GM23338 (cell line): ENCODE measurements around the gene GTPBP4. TPM values are rescaled to one million over a fixed set of nuclear protein-coding genes. Genes with fewer than 3 reads are reported as not detected.

Source experiments
- ATAC-seq: fragments of 200-7000 bp; cut with Tn5 transposase; 3 replicates; pipeline ENCODE4 v1.9.1; 2020
- DNase-seq: peaks from one replicate; pipeline ENCODE4 v3.0.0-alpha.2; 2015; ENCODE audit warnings: low spot score
- H2AFZ ChIP-seq: fragments of 200-600 bp; sonication (generic); 2 replicates; pipeline ENCODE4 v1.8.0; 2016; ENCODE audit warnings: antibody characterized with exemption, mild to moderate bottlenecking, moderate library complexity
- H3F3A ChIP-seq: fragments of 200-600 bp; sonication (generic); replicated peaks from 2 replicates; pipeline ENCODE4 v1.8.0; 2017; ENCODE audit warnings: antibody characterized with exemption, mixed run types, low read depth
- H3K27ac ChIP-seq: fragments of 200-600 bp; sonication (generic); 2 replicates; pipeline ENCODE4 v1.6.1; 2016; ENCODE audit warnings: low read depth
- H3K27me3 ChIP-seq: fragments of 200-600 bp; sonication (generic); 2 replicates; pipeline ENCODE4 v1.8.0; 2016; ENCODE audit warnings: mild to moderate bottlenecking, mixed run types, moderate library complexity; ENCODE audit not compliant: insufficient read depth
- H3K36me3 ChIP-seq: fragments of 200-600 bp; sonication (generic); 2 replicates; pipeline ENCODE4 v1.8.0; 2016; ENCODE audit warnings: mild to moderate bottlenecking; ENCODE audit not compliant: insufficient read depth
- H3K4me1 ChIP-seq: fragments of 200-600 bp; sonication (generic); 2 replicates; pipeline ENCODE4 v1.8.0; 2016; ENCODE audit warnings: mild to moderate bottlenecking, moderate library complexity; ENCODE audit not compliant: insufficient read depth
- H3K4me2 ChIP-seq: fragments of 200-600 bp; sonication (generic); 2 replicates; pipeline ENCODE4 v1.7.1; 2017; ENCODE audit warnings: mixed run types
- H3K4me3 ChIP-seq: fragments of 200-600 bp; sonication (generic); 2 replicates; pipeline ENCODE4 v1.6.1; 2016; ENCODE audit warnings: mixed run types
- H3K79me2 ChIP-seq: fragments of 200-600 bp; sonication (generic); replicated peaks from 2 replicates; pipeline ENCODE4 v1.8.0; 2017; ENCODE audit warnings: mild to moderate bottlenecking; ENCODE audit not compliant: insufficient read depth
- H3K9me2 ChIP-seq: fragments of 200-600 bp; sonication (generic); 2 replicates; pipeline ENCODE4 v1.8.0; 2017; ENCODE audit not compliant: insufficient read depth
- H4K20me1 ChIP-seq: fragments of 200-600 bp; sonication (generic); replicated peaks from 2 replicates; pipeline ENCODE4 v1.8.0; 2017; ENCODE audit warnings: mild to moderate bottlenecking; ENCODE audit not compliant: insufficient read depth
- H3K27ac Mint-ChIP-seq: 2 replicates; pipeline ENCODE4 v1.8.0; 2020; ENCODE audit warnings: inconsistent platforms, mild to moderate bottlenecking, moderate library complexity, mixed read lengths
- H3K27me3 Mint-ChIP-seq: 3 replicates; pipeline ENCODE4 v1.8.0; 2022; ENCODE audit warnings: low read depth, mild to moderate bottlenecking, moderate library complexity, mixed read lengths, inconsistent platforms; ENCODE audit not compliant: insufficient read depth, poor library complexity
- H3K36me3 Mint-ChIP-seq: 3 replicates; pipeline ENCODE4 v1.8.0; 2021; ENCODE audit warnings: low read depth, mild to moderate bottlenecking, inconsistent platforms, moderate library complexity, mixed read lengths
- H3K4me1 Mint-ChIP-seq: 3 replicates; pipeline ENCODE4 v1.8.0; 2020; ENCODE audit warnings: mild to moderate bottlenecking, inconsistent platforms, mixed read lengths
- H3K4me3 Mint-ChIP-seq: 3 replicates; pipeline ENCODE4 v1.8.0; 2021; ENCODE audit warnings: moderate library complexity, mild to moderate bottlenecking, inconsistent platforms, mixed read lengths
- H3K9me3 Mint-ChIP-seq: 3 replicates; pipeline ENCODE4 v1.8.0; 2020; ENCODE audit warnings: moderate library complexity, mild to moderate bottlenecking, inconsistent platforms, mixed read lengths
- CREB1 ChIP-seq: fragments of 250-450 bp; sonication (Bioruptor Pico); IDR thresholded peaks from 2 replicates; pipeline ENCODE4 v1.5.0; 2020; ENCODE audit warnings: low read depth, mild to moderate bottlenecking, moderate library complexity
- EZH2phosphoT487 ChIP-seq: fragments of 200-600 bp; sonication (generic); IDR thresholded peaks from one replicate; pipeline ENCODE4 v1.8.1; 2018; ENCODE audit warnings: antibody characterized with exemption; ENCODE audit not compliant: unreplicated experiment
- NANOG ChIP-seq: IDR thresholded peaks from 2 replicates; pipeline ENCODE4 v1.6.1; 2016; ENCODE audit warnings: antibody characterized with exemption, borderline replicate concordance
- STAT1 ChIP-seq: IDR thresholded peaks from one replicate; pipeline ENCODE4 v1.6.1; 2016; ENCODE audit warnings: antibody characterized with exemption; ENCODE audit not compliant: unreplicated experiment
- ZNF331 ChIP-seq: fragments of 250-450 bp; sonication (Bioruptor Pico); IDR thresholded peaks from 2 replicates; pipeline ENCODE4 v1.5.0; 2020; ENCODE audit warnings: low read depth, mild to moderate bottlenecking, moderate library complexity
- ZNF462 ChIP-seq: fragments of 250-450 bp; sonication (Bioruptor Pico); IDR thresholded peaks from 2 replicates; pipeline ENCODE4 v1.5.0; 2020; ENCODE audit warnings: mild to moderate bottlenecking, moderate library complexity
- polyA plus RNA-seq: library from polyadenylated mRNA; unstranded; fragments of >200 nt; fragmentation: Nextera tagmentation; extraction: Ambion mirVana; gene quantifications from 2 replicates; pipeline ENCODE4 v1.2.1, GENCODE V29; 2016
- total RNA-seq: library from RNA; depleted of rRNA; stranded (reverse); fragments of >200 nt; shearing (Covaris generic); gene quantifications from 2 replicates; pipeline ENCODE4 v1.2.3, GENCODE V29; 2014

The GTPBP4 gene
- total and polyA plus RNA-seq, 2 experiments from 2014 or later, result 56.5 to 62.6 TPM

DNA sequence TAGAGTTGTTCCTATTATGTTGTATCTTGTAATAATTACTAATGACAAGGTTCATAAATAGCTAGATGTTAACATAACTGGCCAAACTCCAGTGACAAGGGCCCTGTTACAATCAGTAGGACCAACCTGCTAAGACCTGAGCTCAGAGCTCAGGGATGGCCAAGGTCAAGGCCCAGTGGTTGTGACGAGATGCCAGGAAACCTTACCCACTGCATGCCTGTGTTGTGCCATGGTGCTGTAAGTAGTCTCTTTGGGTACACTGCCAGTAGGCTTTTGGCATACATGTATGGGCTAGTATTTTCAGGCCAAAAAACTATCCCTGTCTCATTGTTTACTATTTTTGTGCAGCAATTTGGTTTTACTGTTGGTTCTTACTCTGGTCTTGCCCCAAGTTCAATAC is 45.4 kb downstream of the GTPBP4 start:
- ATAC-seq, result no peak

More for the DNA sequence above, 45.4 kb downstream of the GTPBP4 start:
- no peaks in the 10 kb centered on the region for H3K36me3 ChIP-seq
- H3F3A ChIP-seq, result peaks cover 9% of the 10 kb centered on the region; the same call in 1 of the 2 replicates
- no peak overlapping the region for H2AFZ ChIP-seq
- Mint-ChIP-seq H3K4me3 (no peak overlapping the region), H3K36me3 (peaks cover 5% of the 10 kb centered on the region; the same call in 2 of the 3 replicates), H3K4me1 (peaks cover 12% of the 10 kb centered on the region; the same call in 2 of the 3 replicates), H3K27me3 (no peaks in the 10 kb centered on the region), H3K27ac (no peak overlapping the region), H3K9me3 (no peaks in the 10 kb centered on the region)
- H3K27ac ChIP-seq, result no peak overlapping the region
- no peaks in the 10 kb centered on the region for H3K79me2 ChIP-seq
- no peak for TF ChIP-seq ZNF331 (CRISPR knock-in tag)
- no peak for TF ChIP-seq CREB1 (CRISPR knock-in tag)
- no peak for TF ChIP-seq NANOG
- no peak for TF ChIP-seq ZNF462 (CRISPR knock-in tag)
- TF ChIP-seq STAT1, result no peak
- no peak for TF ChIP-seq EZH2phosphoT487
- peaks cover 11% of the 10 kb centered on the region; the same call in 1 of the 2 replicates for H3K4me1 ChIP-seq
- DNase-seq, result no peak
- peaks cover 10% of the 10 kb centered on the region; the same call in 1 of the 2 replicates for H4K20me1 ChIP-seq
- no peak overlapping the region for H3K4me3 ChIP-seq
- H3K4me2 ChIP-seq, result no peak overlapping the region
- no peaks in the 10 kb centered on the region for H3K27me3 ChIP-seq
- H3K9me2 ChIP-seq, result no peaks in the 10 kb centered on the region
